KOPT-K1 (cell line): ENCODE data around the gene PNLIPRP1.

Experiments used
- H3K27ac ChIP-seq: fragments of 200-600 bp; sonication (generic); 2 replicates; pipeline ENCODE4 v1.5.1; 2016; ENCODE audit warnings: antibody characterized with exemption, mild to moderate bottlenecking, low read depth, low read length; ENCODE audit not compliant: poor library complexity, severe bottlenecking
- H3K36me3 ChIP-seq: fragments of 200-600 bp; sonication (generic); 2 replicates; pipeline ENCODE4 v1.5.1; 2017; ENCODE audit warnings: antibody characterized with exemption, mild to moderate bottlenecking, low read length, moderate library complexity; ENCODE audit not compliant: insufficient read depth
- H3K9me3 ChIP-seq: fragments of 200-600 bp; sonication (generic); 2 replicates; pipeline ENCODE4 v1.5.1; 2017; ENCODE audit warnings: antibody characterized with exemption, low read length, mild to moderate bottlenecking; ENCODE audit not compliant: insufficient read depth, poor library complexity, severe bottlenecking

The PNLIPRP1 gene

GRCh38 chr10:116612107-116612769 lies 21.5 kb downstream of the PNLIPRP1 start:
- no peak overlapping the region for H3K27ac ChIP-seq
- no peaks in the 10 kb centered on the region for H3K36me3 ChIP-seq
- H3K9me3 ChIP-seq = no peaks in the 10 kb centered on the region

- Histone ChIP-seq H3K27ac (no peak overlapping the region), H3K9me3 (no peaks in the 10 kb centered on the region), H3K36me3 (no peaks in the 10 kb centered on the region)
These were observed 22.7 kb downstream of the PNLIPRP1 start for GRCh38 chr10:116613471-116613870.

- Histone ChIP-seq H3K27ac (no peak overlapping the region), H3K9me3 (no peaks in the 10 kb centered on the region), H3K36me3 (no peaks in the 10 kb centered on the region)
These were observed 24.0 kb downstream of the PNLIPRP1 start for GRCh38 chr10:116614796-116615195.

GRCh38 chr10:116615199-116615776 lies 24.5 kb downstream of the PNLIPRP1 start:
- H3K9me3 ChIP-seq = no peaks in the 10 kb centered on the region
- H3K36me3 ChIP-seq = no peaks in the 10 kb centered on the region
- no peak overlapping the region for H3K27ac ChIP-seq

- no peak within 1 kb of the TSS for H3K27ac ChIP-seq
These were observed 30.0 kb downstream of the PNLIPRP1 start, which contains the start of gene PNLIPRP2 for GRCh38 chr10:116620423-116621400. Gene PNLIPRP2 (plus strand): TSS chr10:116620953.

GRCh38 chr10:116621476-116621875 lies 30.7 kb downstream of the PNLIPRP1 start:
- no peak overlapping the region for H3K27ac ChIP-seq
- H3K9me3 ChIP-seq = no peaks in the 10 kb centered on the region
- H3K36me3 ChIP-seq = no peaks in the 10 kb centered on the region

More at GRCh38 chr10:116620423-116621400, 30.0 kb downstream of the PNLIPRP1 start, which contains the start of gene PNLIPRP2:
- no peaks in the 10 kb centered on the region for H3K36me3 ChIP-seq
- no peaks in the 10 kb centered on the region for H3K9me3 ChIP-seq

GRCh38 chr10:116621934-116622655 lies 31.3 kb downstream of the PNLIPRP1 start:
- Histone ChIP-seq H3K9me3 (no peaks in the 10 kb centered on the region), H3K36me3 (no peaks in the 10 kb centered on the region), H3K27ac (no peak overlapping the region)

- H3K36me3 ChIP-seq = no peaks in the 10 kb centered on the region
- H3K9me3 ChIP-seq = no peaks in the 10 kb centered on the region
- no peak overlapping the region for H3K27ac ChIP-seq
These were observed 35.1 kb downstream of the PNLIPRP1 start for GRCh38 chr10:116625845-116626244.

- H3K9me3 ChIP-seq = no peaks in the 10 kb centered on the region
- no peak overlapping the region for H3K27ac ChIP-seq
- no peaks in the 10 kb centered on the region for H3K36me3 ChIP-seq
These were observed 36.1 kb downstream of the PNLIPRP1 start for GRCh38 chr10:116626815-116627214.

GRCh38 chr10:116627386-116627933 lies 36.7 kb downstream of the PNLIPRP1 start:
- Histone ChIP-seq H3K36me3 (no peaks in the 10 kb centered on the region), H3K27ac (no peak overlapping the region), H3K9me3 (no peaks in the 10 kb centered on the region)

- Histone ChIP-seq H3K36me3 (no peaks in the 10 kb centered on the region), H3K27ac (no peak overlapping the region)
These were observed 38.6 kb downstream of the PNLIPRP1 start for GRCh38 chr10:116629340-116629739.

GRCh38 chr10:116630020-116630419 lies 39.3 kb downstream of the PNLIPRP1 start:
- no peaks in the 10 kb centered on the region for H3K9me3 ChIP-seq
- no peak overlapping the region for H3K27ac ChIP-seq
- H3K36me3 ChIP-seq = no peaks in the 10 kb centered on the region

More at GRCh38 chr10:116629340-116629739, 38.6 kb downstream of the PNLIPRP1 start:
- no peaks in the 10 kb centered on the region for H3K9me3 ChIP-seq

- Histone ChIP-seq H3K27ac (no peak overlapping the region), H3K36me3 (no peaks in the 10 kb centered on the region), H3K9me3 (no peaks in the 10 kb centered on the region)
These were observed 41.1 kb downstream of the PNLIPRP1 start for GRCh38 chr10:116631871-116632295.

GRCh38 chr10:116632596-116633215 lies 41.9 kb downstream of the PNLIPRP1 start:
- no peak overlapping the region for H3K27ac ChIP-seq

More at GRCh38 chr10:116632596-116633215, 41.9 kb downstream of the PNLIPRP1 start:
- no peaks in the 10 kb centered on the region for H3K9me3 ChIP-seq
- no peaks in the 10 kb centered on the region for H3K36me3 ChIP-seq
